BLaER1 (cell line): ENCODE results near the gene SLC35F6.

Experiments
- H3K27ac ChIP-seq: shearing (Covaris generic); formaldehyde crosslinking; 2 replicates; pipeline ENCODE4 v1.8.1; 2022
- H3K27me3 ChIP-seq: shearing (Covaris generic); formaldehyde crosslinking; 2 replicates; pipeline ENCODE4 v1.8.1; 2022
- H3K36me3 ChIP-seq: shearing (Covaris generic); formaldehyde crosslinking; 2 replicates; pipeline ENCODE4 v1.8.1; 2022
- H3K4me1 ChIP-seq: shearing (Covaris generic); formaldehyde crosslinking; 2 replicates; pipeline ENCODE4 v1.8.1; 2022
- H3K4me2 ChIP-seq: shearing (Covaris generic); formaldehyde crosslinking; 2 replicates; pipeline ENCODE4 v1.8.1; 2022
- H3K4me3 ChIP-seq: shearing (Covaris generic); formaldehyde crosslinking; 2 replicates; pipeline ENCODE4 v1.8.1; 2022
- H3K9ac ChIP-seq: shearing (Covaris generic); formaldehyde crosslinking; 2 replicates; pipeline ENCODE4 v1.8.1; 2022
- H3K9me3 ChIP-seq: shearing (Covaris generic); formaldehyde crosslinking; 2 replicates; pipeline ENCODE4 v1.8.1; 2022
- H4K20me1 ChIP-seq: shearing (Covaris generic); formaldehyde crosslinking; 2 replicates; pipeline ENCODE4 v1.8.1; 2022
- Cebpa-rat ChIP-seq: shearing (Covaris generic); IDR thresholded peaks from 2 replicates; pipeline ENCODE4 v1.8.1; 2022

The SLC35F6 gene, protein sequence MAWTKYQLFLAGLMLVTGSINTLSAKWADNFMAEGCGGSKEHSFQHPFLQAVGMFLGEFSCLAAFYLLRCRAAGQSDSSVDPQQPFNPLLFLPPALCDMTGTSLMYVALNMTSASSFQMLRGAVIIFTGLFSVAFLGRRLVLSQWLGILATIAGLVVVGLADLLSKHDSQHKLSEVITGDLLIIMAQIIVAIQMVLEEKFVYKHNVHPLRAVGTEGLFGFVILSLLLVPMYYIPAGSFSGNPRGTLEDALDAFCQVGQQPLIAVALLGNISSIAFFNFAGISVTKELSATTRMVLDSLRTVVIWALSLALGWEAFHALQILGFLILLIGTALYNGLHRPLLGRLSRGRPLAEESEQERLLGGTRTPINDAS

DNA sequence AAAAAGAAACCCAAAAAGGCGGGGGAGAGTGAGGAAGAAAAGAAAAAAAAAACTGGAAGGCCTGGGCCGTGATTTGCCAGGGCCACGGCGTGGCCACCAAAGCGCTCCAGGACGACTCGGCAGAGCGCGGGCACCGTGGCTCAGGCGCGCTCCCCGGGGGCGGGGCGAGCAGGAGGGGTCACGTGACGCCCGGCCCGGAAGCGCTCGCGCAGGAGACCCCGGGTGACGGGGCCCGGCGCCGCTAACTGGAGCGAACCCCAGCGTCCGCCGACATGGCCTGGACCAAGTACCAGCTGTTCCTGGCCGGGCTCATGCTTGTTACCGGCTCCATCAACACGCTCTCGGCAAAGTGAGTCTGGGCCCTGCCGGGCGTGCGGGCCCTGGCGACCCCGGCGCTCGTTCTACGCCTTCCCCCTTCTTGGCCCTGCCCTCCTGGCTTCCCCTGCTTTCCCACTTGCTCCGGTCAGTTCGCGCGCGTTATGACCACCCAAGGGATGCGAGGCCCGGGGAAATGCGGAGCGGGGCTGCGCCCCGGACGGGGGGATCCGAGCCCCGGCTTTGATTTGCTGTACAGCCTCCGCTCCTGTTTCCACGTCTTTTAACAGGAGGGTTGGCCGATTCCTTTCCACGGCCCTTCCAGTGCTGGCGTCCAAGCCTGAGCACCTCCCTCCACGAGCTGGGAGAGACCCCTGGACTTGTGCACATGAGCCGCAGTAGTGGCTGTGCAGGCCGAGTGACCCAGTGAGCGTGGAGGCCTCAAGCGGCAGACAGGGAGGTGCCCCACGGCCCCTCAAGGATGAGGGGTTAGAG is at the start of gene SLC35F6:
SLC35F6 (plus strand) TSS at position 207 of the 810 bp plus-strand sequence; CDS start at position 273, 66 bp downstream.
- H3K4me2 ChIP-seq: peak within 1 kb of the TSS; percentile 96

DNA sequence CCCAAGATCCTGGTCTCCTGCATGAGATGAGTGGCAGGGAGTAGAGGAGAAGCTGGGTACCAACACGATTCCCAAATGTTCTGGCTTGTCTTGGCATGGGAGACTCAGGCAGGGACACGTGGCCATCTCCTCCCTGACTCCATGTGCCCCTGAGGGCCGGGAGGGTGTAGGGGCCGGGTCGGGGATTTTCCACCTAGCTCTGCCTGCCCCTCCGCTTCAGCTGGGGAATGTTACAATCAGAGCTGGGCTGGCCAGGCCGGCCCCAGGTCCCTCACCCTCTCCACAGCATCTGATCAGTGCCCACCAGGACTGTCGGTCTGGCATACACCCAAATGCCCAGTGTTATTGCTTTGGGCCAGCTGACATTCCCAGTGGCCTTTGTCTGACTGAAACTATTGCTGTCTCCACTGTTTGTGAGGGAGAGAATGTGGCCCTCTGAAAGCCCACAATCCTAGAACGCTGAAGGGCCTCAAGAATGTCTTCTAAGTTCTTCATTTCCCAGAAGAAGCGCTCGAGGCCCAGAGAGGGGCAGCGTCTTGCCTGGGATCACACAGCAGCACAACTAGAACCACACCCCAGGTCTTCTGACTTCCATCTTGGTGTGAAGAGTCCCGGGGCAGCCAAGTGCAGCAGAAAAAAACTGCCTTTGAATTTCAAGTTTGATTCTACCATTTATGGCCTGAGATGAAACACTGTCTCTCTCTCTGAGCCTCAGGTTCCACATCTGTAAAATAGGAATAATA is 48.4 kb upstream of the SLC35F6 start:
- H3K4me2 ChIP-seq: no peak overlapping the region
- H3K4me3 ChIP-seq: no peak overlapping the region
- no peaks in the 10 kb centered on the region for H3K27me3 ChIP-seq
- TF ChIP-seq Cebpa-rat: no peak
- no peaks in the 10 kb centered on the region for H3K36me3 ChIP-seq
- no peak overlapping the region for H3K9ac ChIP-seq
- H3K9me3 ChIP-seq: no peaks in the 10 kb centered on the region; the same call in 1 of the 2 replicates
- peaks cover 33% of the 10 kb centered on the region for H3K4me1 ChIP-seq
- H3K27ac ChIP-seq: no peak overlapping the region
- H4K20me1 ChIP-seq: no peaks in the 10 kb centered on the region

More for the DNA sequence above, at the start of gene SLC35F6:
- H3K9me3 ChIP-seq: no peaks in the 10 kb centered on the region
- no peak for TF ChIP-seq Cebpa-rat
- H3K27ac ChIP-seq: peak within 1 kb of the TSS; percentile 80
- H3K36me3 ChIP-seq: peaks cover 18% of the 10 kb centered on the region
- peaks cover 46% of the 10 kb centered on the region for H3K4me1 ChIP-seq
- H3K9ac ChIP-seq: peak within 1 kb of the TSS; percentile 92
- H3K27me3 ChIP-seq: no peaks in the 10 kb centered on the region
- peak within 1 kb of the TSS; percentile 83 for H3K4me3 ChIP-seq
- H4K20me1 ChIP-seq: peaks cover 47% of the 10 kb centered on the region

DNA sequence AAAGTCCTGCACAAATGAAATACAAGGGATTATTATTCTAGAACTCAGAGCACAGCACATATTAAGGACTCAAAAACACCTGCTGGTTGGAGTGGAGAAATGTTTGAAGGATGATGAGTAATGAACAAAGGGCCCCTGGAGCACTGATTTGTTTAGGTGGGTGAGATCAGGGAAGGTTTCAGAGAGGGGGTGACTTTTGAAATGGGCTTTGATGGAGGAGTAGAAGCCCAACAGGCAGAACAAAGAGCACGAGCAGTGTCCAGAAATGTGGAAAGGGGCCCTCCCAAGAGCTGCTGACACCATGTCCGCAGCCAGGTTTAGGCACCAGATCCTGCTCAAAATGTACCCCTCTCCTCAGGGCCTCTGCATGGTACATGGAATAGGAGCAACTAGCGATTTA is 47.7 kb upstream of the SLC35F6 start:
- no peaks in the 10 kb centered on the region; the same call in 1 of the 2 replicates for H3K9me3 ChIP-seq
- H3K4me3 ChIP-seq: no peak overlapping the region
- no peaks in the 10 kb centered on the region for H3K27me3 ChIP-seq
- H3K9ac ChIP-seq: no peak overlapping the region
- no peak overlapping the region for H3K27ac ChIP-seq
- H4K20me1 ChIP-seq: no peaks in the 10 kb centered on the region
- H3K4me2 ChIP-seq: no peak overlapping the region
- no peaks in the 10 kb centered on the region for H3K36me3 ChIP-seq
- peaks cover 37% of the 10 kb centered on the region for H3K4me1 ChIP-seq
- TF ChIP-seq Cebpa-rat: no peak

DNA sequence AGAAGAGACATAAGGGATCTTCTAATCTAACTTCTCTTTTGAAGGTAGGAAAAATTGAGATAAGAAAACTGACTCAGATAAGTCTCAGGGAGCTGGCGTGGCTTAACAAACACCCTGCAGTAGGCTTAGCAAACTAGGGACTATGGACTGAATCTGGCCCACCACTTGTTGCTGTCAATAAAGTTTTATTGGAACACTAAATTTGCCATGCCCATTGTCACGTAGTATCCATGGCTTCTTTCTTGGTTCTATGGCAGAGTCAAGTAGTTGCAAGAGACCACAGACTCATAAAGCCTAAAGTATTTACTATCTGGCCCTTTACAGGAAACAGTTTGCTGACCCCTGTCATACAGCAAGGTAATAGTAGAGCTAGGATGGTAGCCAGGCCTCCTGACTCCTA is 47.3 kb upstream of the SLC35F6 start:
- Histone ChIP-seq H4K20me1 (no peaks in the 10 kb centered on the region), H3K27me3 (no peaks in the 10 kb centered on the region), H3K36me3 (no peaks in the 10 kb centered on the region), H3K4me1 (peaks cover 41% of the 10 kb centered on the region), H3K4me2 (no peak overlapping the region), H3K9ac (no peak overlapping the region), H3K9me3 (no peaks in the 10 kb centered on the region; the same call in 1 of the 2 replicates), H3K4me3 (no peak overlapping the region), H3K27ac (no peak overlapping the region)
- no peak for TF ChIP-seq Cebpa-rat

DNA sequence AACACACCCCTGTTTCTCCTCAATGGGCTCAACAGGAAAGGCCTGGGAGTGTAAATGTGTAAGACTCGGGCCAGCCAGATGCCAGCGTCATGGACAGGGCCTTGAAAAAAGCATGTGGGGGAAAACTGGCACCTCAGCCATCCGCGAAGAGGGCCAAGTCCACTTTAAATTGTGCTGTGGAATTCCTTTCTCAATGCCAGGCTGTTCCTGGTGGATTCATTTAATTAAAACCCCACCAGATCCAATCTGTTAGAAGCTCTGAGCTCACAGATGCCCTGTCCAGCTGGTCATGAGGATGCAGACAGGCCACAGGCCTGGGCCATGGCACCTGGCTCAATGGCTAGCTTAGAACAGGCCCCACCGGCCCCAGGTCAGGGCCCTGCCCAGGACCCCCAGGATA is 46.7 kb upstream of the SLC35F6 start:
- H3K4me2 ChIP-seq: no peak overlapping the region
- no peak overlapping the region for H3K27ac ChIP-seq
- no peaks in the 10 kb centered on the region; the same call in 1 of the 2 replicates for H3K9me3 ChIP-seq
- no peak overlapping the region for H3K9ac ChIP-seq
- H3K27me3 ChIP-seq: no peaks in the 10 kb centered on the region
- no peak for TF ChIP-seq Cebpa-rat
- no peak overlapping the region for H3K4me3 ChIP-seq
- H3K36me3 ChIP-seq: no peaks in the 10 kb centered on the region
- peaks cover 40% of the 10 kb centered on the region for H3K4me1 ChIP-seq
- no peaks in the 10 kb centered on the region for H4K20me1 ChIP-seq

DNA sequence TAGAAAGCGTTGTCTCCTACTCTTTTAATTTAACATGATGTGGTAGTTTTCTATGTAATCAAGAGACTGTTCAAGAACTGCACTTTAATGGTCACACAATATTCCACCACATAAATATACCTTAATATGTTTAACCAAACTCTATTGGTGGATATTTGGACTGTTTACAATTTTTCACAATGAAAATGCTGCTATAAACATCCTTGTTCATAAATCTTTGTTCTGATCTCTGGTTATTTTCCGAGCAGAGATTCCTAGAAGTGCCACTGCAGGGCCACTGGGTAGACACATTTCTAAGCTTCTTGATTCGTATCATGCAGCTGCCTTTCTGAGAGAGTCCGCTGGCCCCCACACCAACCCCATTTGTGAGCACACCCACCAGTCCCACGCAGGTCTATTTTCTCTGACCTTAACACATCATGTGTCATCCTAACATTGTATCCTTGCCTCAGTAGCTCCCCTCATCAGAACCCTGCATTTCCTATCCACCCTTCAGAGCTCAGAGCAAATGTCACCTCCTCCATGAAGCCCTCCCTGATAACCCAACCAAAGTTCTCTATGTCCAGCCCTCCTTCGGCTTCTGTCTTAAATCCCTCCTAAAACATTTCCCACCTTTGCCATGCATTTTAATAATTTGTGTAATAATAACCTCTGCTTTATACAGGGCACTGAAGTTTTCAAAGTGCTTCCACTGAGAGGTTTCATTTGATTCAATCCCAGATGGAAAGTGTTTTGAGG is 45.0 kb upstream of the SLC35F6 start:
- no peaks in the 10 kb centered on the region; the same call in 1 of the 2 replicates for H3K9me3 ChIP-seq
- no peak overlapping the region for H3K9ac ChIP-seq
- H4K20me1 ChIP-seq: no peaks in the 10 kb centered on the region
- H3K27me3 ChIP-seq: no peaks in the 10 kb centered on the region
- H3K4me1 ChIP-seq: peaks cover 31% of the 10 kb centered on the region
- H3K36me3 ChIP-seq: no peaks in the 10 kb centered on the region
- no peak for TF ChIP-seq Cebpa-rat
- H3K4me3 ChIP-seq: no peak overlapping the region
- no peak overlapping the region for H3K27ac ChIP-seq
- H3K4me2 ChIP-seq: 0 out of 2 replicates have a peak overlapping the region, but pooled peaks have one; percentile 90

DNA sequence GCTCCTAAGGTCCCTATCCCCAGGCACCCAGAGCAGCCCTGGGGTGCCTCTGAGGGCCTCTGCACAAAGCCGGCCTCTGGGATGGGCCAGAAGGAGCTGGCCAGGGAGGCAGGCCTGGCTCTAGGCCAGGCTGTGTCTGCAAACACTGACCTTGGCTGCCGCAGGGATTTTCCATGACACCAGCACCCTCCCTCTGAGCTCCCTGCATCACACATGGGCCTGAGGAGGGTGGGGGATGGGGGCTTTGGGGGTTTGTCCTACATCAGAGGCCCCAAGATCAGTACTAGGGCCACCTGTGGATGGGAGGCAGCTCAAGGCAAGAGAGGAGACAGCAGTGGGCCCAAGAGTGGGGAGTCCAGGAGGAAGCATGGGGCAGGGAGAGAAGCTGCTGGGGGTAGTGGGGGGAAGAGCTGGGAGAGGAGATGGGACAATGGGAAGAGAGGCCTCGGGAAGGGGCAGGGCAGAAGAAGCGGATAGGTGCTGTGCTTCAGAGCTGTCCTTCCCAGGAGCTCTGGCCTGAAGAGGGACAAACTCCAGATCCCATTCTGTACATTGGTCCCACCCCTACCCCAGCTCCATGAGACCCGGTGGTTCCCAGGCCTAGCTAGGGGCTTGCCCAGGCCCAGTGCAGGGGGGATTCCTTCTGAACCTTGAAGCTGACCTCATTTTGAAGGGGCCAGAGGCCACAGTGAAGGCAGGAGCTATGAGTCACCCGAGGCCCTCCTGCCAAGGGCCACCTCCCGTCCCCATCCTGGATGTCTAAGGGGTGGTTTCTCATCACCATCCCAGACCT is 43.6 kb upstream of the SLC35F6 start:
- Histone ChIP-seq H3K27ac (peak overlapping the region; percentile 78), H3K4me1 (peaks cover 28% of the 10 kb centered on the region), H3K4me3 (no peak overlapping the region), H3K9ac (peak overlapping the region; percentile 59; the same call in 1 of the 2 replicates), H3K27me3 (no peaks in the 10 kb centered on the region), H3K4me2 (peak overlapping the region; percentile 90), H3K9me3 (no peaks in the 10 kb centered on the region; the same call in 1 of the 2 replicates), H3K36me3 (no peaks in the 10 kb centered on the region), H4K20me1 (no peaks in the 10 kb centered on the region)
- TF ChIP-seq Cebpa-rat: no peak
